GM12874 (cell line): ENCODE results near the gene SSBP1.

Source experiments
- CTCF ChIP-seq: IDR thresholded peaks from 2 replicates; pipeline ENCODE4 v1.5.1; 2011; ENCODE audit warnings: low read depth, mild to moderate bottlenecking, control low read depth, low read length, moderate library complexity; ENCODE audit not compliant: insufficient read depth

Gene SSBP1

GRCh38 chr7:141748396-141748795 lies 10.2 kb downstream of the SSBP1 start:
- no peak for TF ChIP-seq CTCF

DNA sequence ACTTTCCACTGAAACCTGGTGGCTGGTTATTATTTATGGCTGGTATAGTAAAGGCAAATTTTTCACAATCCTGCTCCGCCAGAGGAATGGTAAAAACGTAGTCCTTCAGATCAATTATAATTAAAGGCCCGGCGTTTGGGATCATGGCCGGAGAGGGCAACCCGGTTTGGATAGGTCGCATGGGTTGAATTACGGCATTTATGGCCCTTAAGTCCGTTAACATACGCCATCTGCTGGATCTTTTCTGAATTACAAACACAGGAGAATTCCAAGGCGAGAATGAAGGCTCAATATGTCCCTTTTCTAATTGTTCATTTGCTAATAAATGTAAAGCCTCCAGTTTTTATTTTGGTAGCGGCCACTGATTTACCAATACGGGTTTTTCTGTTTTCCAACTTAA lies 14.5 kb downstream of the SSBP1 start:
- TF ChIP-seq CTCF: no peak; the same call in 1 of the 2 replicates

DNA sequence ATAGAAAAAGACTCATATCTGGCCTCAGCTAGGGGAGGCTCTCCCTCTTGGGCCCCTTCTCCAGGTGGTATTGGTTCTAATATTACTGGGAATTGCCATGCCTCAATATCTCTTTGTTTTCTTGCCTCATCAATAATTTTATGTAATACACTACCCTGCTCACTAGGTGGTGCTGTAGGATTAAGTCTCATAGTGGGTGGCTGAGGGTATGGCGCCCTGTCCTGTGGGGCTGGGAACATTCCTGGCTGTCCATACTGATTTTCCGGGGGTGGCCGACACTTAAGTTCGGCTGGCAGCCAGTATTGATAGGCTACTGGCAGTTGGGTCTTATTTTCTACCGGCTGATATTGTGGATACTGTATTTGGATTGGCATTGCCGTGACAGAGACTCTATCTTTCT lies 16.8 kb downstream of the SSBP1 start:
- peak; percentile 37; the same call in 1 of the 2 replicates for TF ChIP-seq CTCF

- TF ChIP-seq CTCF: no peak
Observed at GRCh38 chr7:141763797-141764196, 25.6 kb downstream of the SSBP1 start, which contains the start of gene TAS2R3. Gene TAS2R3, plus strand, starts transcription at chr7:141764097. Its CDS starts 62 bp downstream, at chr7:141764159.

GRCh38 chr7:141776374-141776773 lies 38.2 kb downstream of the SSBP1 start, which contains the start of gene TAS2R4:
Gene TAS2R4, plus strand, starts transcription at chr7:141776674. Its CDS starts 1,815 bp downstream, at chr7:141778489.
- no peak for TF ChIP-seq CTCF

DNA sequence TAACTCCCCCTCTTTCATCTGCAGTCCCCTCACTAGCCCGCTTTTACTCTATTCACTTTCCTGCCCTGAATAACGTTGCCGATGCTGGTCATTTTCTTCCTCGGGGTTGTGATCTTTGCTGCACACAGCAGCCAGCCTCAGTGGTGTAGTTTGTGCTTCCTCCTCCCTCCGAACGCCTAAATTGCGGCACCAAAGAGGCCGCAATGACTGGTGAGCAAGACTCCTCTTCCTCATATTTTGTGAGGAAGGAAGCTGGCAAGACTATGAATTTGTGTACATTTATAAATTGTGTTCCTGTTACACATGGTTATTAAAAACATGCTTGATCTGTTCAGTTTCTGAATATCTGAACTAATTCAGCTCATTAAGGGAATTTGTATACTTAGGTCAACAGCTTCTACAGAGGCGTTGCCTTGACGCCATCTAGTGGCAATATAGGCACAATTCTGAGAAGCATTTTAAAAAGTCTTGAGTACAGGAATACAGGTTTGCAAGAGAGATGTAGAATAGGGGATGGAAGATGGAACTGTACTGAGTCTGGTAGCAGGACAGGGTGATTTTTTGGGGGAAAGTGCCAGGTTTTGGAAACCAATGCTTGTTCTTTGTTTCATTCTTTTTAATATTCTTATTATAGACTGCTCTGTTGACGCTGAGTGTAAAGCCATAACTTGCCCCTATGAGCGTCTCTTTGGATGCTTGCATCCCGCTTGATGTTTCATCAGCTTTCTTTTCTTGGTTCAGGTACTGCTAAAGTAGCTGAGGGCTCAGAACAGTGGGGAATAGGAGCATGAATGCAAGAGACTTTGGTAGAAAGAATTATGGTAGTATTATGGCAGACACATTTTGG lies 47.8 kb downstream of the SSBP1 start:
- TF ChIP-seq CTCF: peak; percentile 60

DNA sequence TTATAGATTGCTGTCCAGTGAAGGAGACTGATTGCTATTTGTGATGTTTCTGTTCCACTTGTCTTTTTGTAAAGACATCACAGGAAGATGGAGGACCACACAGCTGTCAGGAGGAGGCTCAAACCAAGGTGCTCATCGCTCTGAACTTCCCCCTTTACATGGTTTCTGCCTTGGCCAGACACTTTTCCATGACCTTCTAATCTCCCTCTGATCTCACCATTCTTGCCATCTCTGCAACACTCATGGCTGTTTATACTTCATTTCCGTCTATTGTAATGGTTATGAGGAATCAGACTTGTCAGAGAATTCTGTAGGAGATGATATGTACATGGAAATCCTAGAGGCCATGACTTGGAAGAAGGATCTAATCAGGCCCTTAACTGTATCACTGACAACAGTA lies 50.1 kb downstream of the SSBP1 start:
- no peak for TF ChIP-seq CTCF
